HG03139 (cell line): ENCODE results near the gene RPL18A.

Experiments
- ATAC-seq: cut with Tn5 transposase; IDR thresholded peaks from one replicate; pipeline ENCODE4 v1.9.1; 2021; ENCODE audit not compliant: unreplicated experiment

The RPL18A gene

GRCh38 chr19:17908244-17908643 lies 48.5 kb downstream of the RPL18A start:
- no peak for ATAC-seq

DNA sequence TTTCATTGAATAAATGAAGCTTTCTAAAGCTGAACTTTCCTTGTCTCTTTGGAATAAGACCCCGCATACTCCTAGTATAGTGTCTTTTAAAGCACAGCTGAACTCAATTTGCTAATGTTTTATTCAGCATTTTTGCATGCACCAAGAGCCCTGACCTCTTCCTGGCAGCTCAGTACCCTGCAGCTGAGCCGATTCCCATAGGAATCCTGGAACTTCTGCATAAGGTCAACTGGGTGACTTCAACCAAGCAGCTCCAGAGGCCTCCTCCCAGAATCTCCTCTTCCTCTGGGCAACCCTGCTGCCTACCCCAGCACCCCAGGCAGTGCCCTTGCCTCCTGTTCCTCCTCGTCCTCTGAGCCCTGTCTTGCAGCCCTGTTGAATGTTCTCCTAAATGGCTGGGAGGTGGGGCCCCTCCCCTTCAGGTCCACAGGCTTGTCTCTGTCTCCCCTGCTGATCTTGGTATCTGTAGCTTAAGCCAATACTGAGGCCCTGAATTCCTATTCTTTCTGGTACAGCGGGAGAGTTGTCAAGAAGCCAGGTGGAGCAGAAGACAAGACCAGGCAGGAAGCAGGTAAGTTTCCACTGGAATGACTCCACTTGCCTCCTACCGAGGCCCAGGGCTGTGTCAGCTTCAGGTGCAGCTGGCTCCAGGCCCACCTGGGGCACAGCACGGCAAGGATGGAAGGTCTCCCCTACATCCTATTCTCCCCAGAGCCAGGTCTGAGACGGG lies 49.5 kb downstream of the RPL18A start:
- no peak for ATAC-seq

GRCh38 chr19:17910791-17911360 lies 51.2 kb downstream of the RPL18A start:
- no peak for ATAC-seq
